ENCODE data around the gene TMIGD2.

The TMIGD2 gene

DNA sequence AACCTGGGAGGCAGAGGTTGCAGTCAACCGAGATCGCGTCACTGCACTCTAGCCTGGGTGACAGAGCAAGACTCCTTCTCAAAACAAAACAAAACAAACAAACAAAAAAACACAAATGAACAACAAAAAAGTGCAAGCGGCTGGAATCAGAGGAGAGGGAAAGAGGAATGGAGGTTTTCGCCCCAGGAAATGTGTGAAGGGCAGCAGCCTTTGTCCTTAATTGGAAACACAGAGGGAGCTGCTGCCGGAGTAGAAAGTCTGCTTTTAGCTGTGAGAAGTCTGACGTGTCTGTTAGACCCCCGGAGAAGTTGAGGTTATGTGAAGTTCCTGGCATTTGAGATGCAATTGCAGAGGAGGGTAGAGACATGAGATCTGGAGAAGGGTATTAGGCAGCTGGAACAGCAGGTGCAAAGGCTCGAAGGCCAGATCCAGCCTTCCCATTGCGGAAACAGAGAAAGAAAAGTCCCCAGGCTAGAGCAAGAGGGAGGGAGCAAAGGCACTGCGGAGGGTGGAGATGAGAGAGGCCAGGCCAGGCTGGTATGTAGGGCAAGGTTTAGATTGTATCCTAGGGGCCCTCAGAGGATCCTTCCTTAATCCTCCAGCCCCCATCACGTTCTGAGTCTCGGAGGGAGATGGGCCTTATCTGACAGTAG lies 473 bp downstream of the TMIGD2 start:
- no peak overlapping the region for H3K4me3 ChIP-seq (ENCODE audit: low read depth, low read length)
- TF ChIP-seq, protein P1, sequence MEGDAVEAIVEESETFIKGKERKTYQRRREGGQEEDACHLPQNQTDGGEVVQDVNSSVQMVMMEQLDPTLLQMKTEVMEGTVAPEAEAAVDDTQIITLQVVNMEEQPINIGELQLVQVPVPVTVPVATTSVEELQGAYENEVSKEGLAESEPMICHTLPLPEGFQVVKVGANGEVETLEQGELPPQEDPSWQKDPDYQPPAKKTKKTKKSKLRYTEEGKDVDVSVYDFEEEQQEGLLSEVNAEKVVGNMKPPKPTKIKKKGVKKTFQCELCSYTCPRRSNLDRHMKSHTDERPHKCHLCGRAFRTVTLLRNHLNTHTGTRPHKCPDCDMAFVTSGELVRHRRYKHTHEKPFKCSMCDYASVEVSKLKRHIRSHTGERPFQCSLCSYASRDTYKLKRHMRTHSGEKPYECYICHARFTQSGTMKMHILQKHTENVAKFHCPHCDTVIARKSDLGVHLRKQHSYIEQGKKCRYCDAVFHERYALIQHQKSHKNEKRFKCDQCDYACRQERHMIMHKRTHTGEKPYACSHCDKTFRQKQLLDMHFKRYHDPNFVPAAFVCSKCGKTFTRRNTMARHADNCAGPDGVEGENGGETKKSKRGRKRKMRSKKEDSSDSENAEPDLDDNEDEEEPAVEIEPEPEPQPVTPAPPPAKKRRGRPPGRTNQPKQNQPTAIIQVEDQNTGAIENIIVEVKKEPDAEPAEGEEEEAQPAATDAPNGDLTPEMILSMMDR (conservative IDR thresholded peaks at IDR 0.05; ENCODE audit: low read depth, low read length): no peak
- no peak for DNase-seq (ENCODE audit: low read depth)

DNA sequence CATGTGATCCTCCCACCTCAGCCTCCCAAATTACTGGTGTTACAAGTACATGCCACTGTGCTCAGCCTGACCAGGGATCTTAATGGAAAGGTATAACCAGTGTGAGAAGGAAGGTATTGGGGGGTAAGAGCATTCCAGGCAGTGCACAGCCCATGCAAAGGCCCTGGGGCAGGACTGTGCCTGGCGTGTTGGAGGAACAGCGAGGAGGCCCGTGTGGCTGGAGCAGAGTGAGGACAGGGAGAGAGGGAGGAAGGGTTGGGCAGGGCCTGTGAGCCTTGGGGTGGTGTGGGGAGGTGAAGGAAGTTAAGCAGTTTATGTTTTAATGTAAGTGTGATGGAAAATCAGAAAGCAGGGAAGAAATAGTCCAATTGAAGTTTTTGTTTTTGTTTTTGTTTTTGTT lies 1.6 kb downstream of the TMIGD2 start:
- no peak for DNase-seq (ENCODE audit: low read depth)
- no peak overlapping the region for H3K4me3 ChIP-seq (ENCODE audit: low read depth, low read length)
- TF ChIP-seq, protein P1 (conservative IDR thresholded peaks at IDR 0.05; ENCODE audit: low read depth, low read length): no peak

GRCh38 chr19:4298810-4299550 lies 3.2 kb downstream of the TMIGD2 start:
- H3K4me3 ChIP-seq (ENCODE audit: low read depth, low read length): no peak overlapping the region
- TF ChIP-seq, protein P1 (conservative IDR thresholded peaks at IDR 0.05; ENCODE audit: low read depth, low read length): no peak
- no peak for DNase-seq (ENCODE audit: low read depth)

- TF ChIP-seq, protein P1 (conservative IDR thresholded peaks at IDR 0.05; ENCODE audit: low read depth, low read length): no peak
- DNase-seq (ENCODE audit: low read depth): no peak
- H3K4me3 ChIP-seq (ENCODE audit: low read depth, low read length): no peak overlapping the region
These were observed 4.0 kb downstream of the TMIGD2 start for GRCh38 chr19:4297901-4298809.

GRCh38 chr19:4295972-4296771 lies 6.0 kb downstream of the TMIGD2 start:
- TF ChIP-seq, protein P1 (conservative IDR thresholded peaks at IDR 0.05; ENCODE audit: low read depth, low read length): no peak
- no peak for DNase-seq (ENCODE audit: low read depth)
- no peak overlapping the region for H3K4me3 ChIP-seq (ENCODE audit: low read depth, low read length)

DNA sequence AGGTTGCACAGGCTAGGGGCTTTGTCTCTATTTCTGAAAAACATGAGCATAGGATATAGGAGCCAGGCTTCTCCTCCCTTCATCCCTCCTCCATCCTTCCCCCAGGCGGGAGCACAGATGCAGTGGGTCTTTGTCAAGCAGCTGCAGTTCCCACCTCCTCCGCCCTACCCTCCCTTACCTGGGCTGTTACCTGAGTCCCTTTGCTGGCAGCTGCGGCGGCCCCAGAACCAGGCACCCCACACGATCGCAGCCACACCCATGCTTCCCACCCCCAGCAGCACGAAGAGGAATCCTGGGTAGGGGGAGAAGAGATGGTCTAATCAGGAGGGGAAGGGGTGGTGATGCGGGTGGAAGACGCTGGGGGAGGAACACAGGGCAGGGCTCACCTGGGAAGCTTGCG lies 7.8 kb downstream of the TMIGD2 start:
- TF ChIP-seq, protein P1 (conservative IDR thresholded peaks at IDR 0.05; ENCODE audit: low read depth, low read length): no peak
- DNase-seq (ENCODE audit: low read depth): no peak
- no peak overlapping the region for H3K4me3 ChIP-seq (ENCODE audit: low read depth, low read length)

Data from choroid plexus epithelial cell (primary cell).